Esophagus muscularis mucosa (tissue), 4 donors: Measurements from ENCODE around the gene UTP15. TPM values are rescaled to one million over a fixed set of nuclear protein-coding genes. Genes with fewer than 3 reads are reported as not detected.

Experiments used
- DNase-seq: peaks from one replicate; pipeline ENCODE4 v3.0.0-alpha.2; 2017; ENCODE audit errors: extremely low spot score
- H3K27ac ChIP-seq, 4 donors: fragments of 200-600 bp; sonication (generic); replicated peaks in 1 of 4; 1 replicate in 3 of 4; 2 replicates in 1 of 4; pipeline ENCODE4 v1.5.1; 2016 to 2019; ENCODE audit warnings: mild to moderate bottlenecking in 1 of 4
- H3K27me3 ChIP-seq, 4 donors: fragments of 200-600 bp; sonication (generic); one replicate each; pipeline versions ENCODE4 v1.5.1 to v1.6.0; 2016 to 2019
- H3K36me3 ChIP-seq, 4 donors: fragments of 200-600 bp; sonication (generic); one replicate each; pipeline ENCODE4 v1.5.1; 2016 to 2019
- H3K4me1 ChIP-seq, 4 donors: fragments of 200-600 bp; sonication (generic); one replicate each; pipeline ENCODE4 v1.5.1; 2016 to 2019
- H3K4me3 ChIP-seq, 4 donors: fragments of 200-600 bp; sonication (generic); 1 replicate in 2 of 4; 2 replicates in 2 of 4; pipeline ENCODE4 v1.5.1; 2016 to 2019; ENCODE audit warnings: mild to moderate bottlenecking in 4 of 4, moderate library complexity in 1 of 4
- H3K9me3 ChIP-seq, 4 donors: fragments of 200-600 bp; sonication (generic); 1 replicate in 3 of 4; 2 replicates in 1 of 4; pipeline ENCODE4 v1.5.1; 2016 to 2019
- CTCF ChIP-seq, 3 experiments: fragments of 200-600 bp in 2 of 3; fragments of 450-650 bp in 1 of 3; sonication (generic) in 2 of 3; IDR thresholded peaks; one replicate each; pipeline ENCODE4 v1.5.1; 2017 to 2019; ENCODE audit warnings: antibody characterized with exemption in 3 of 3, mild to moderate bottlenecking in 2 of 3, moderate library complexity in 1 of 3
- EP300 ChIP-seq: sonication (generic); formaldehyde crosslinking; IDR thresholded peaks from one replicate; pipeline ENCODE4 v1.6.1; 2017; ENCODE audit warnings: antibody characterized with exemption
- POLR2A ChIP-seq: fragments of 450-650 bp; IDR thresholded peaks from one replicate; pipeline ENCODE4 v1.6.1; 2017; ENCODE audit warnings: antibody characterized with exemption, moderate library complexity, mild to moderate bottlenecking, low read depth
- POLR2AphosphoS5 ChIP-seq, 2 donors: sonication (generic); formaldehyde crosslinking; IDR thresholded peaks; one replicate each; pipeline ENCODE4 v1.6.1; 2017; ENCODE audit warnings: antibody characterized with exemption in 2 of 2
- WGBS: methylation state at CpG from one replicate; pipeline ENCODE4 v1.1.5; 2018; 5-methylcytosine and 5-hydroxymethylcytosine counted together
- intact Hi-C: fragments of 100-400 bp; cut with DNase I; formaldehyde crosslinking; loops from one replicate; pipeline ENCODE4 v1.15.1; 2023
- total RNA-seq, 4 donors: library from RNA; depleted of rRNA; stranded (reverse); fragments of >200 nt; gene quantifications; one replicate each; pipeline versions ENCODE4 v1.1.0 to v1.2.1, GENCODE V29; 2016

UTP15 gene
- total RNA-seq, 4 donors from 2014 or later: 7.0 to 18.1 (median 11.9) TPM

GRCh38 chr5:73624888-73625287 is 59.3 kb downstream of the UTP15 start:
- intact Hi-C loops: loop anchor here (5.0 to 10.0 kb wide), 2 partner anchors 33 to 130 kb away; no protein-coding TSS in a partner anchor
- DNase-seq: no peak
- H3K4me1 ChIP-seq: peaks cover 7 to 27% (median 25%) of the 10 kb centered on the region in 4 donors
- H3K27me3 ChIP-seq: no peaks in the 10 kb centered on the region
- TF ChIP-seq POLR2AphosphoS5 (IDR thresholded peaks at IDR 0.05) (no peak), POLR2A (no peak)
- no peaks in the 10 kb centered on the region for H3K9me3 ChIP-seq
- H3K36me3 ChIP-seq: no peaks in the 10 kb centered on the region
- H3K4me3 ChIP-seq: peak overlapping the region in 2 of 4 donors; percentile 76 to 80
- 92% methylated on average over 6 of the region's 6 CpGs for WGBS
- peak overlapping the region; percentile 83 to 90 (median 86) for H3K27ac ChIP-seq

GRCh38 chr5:73625372-73625943 is 59.9 kb downstream of the UTP15 start:
- Histone ChIP-seq H3K4me1 (peaks cover 7 to 27% (median 25%) of the 10 kb centered on the region in 4 donors), H3K27ac (peak overlapping the region; percentile 83 to 90 (median 86)), H3K27me3 (no peaks in the 10 kb centered on the region), H3K36me3 (no peaks in the 10 kb centered on the region), H3K4me3 (peak overlapping the region; percentile 76 to 85 (median 80)), H3K9me3 (no peaks in the 10 kb centered on the region)
- whole genome bisulfite sequencing: 2% methylated on average over 14 of the region's 33 CpGs
- no peak for DNase-seq
- TF ChIP-seq POLR2AphosphoS5 (IDR thresholded peaks at IDR 0.05): no peak
- intact Hi-C loops: loop anchor here (5.0 to 10.0 kb wide), 2 partner anchors 33 to 129 kb away; no protein-coding TSS in a partner anchor

- intact Hi-C loops: loop anchor here (5.0 to 10.0 kb wide), 2 partner anchors 34 to 129 kb away; no protein-coding TSS in a partner anchor
- Histone ChIP-seq H3K36me3 (no peaks in the 10 kb centered on the region), H3K27me3 (no peaks in the 10 kb centered on the region), H3K9me3 (no peaks in the 10 kb centered on the region), H3K4me1 (peaks cover 7 to 27% (median 25%) of the 10 kb centered on the region in 4 donors), H3K27ac (peak within 1 kb of the TSS; percentile 83 to 90 (median 86)), H3K4me3 (peak within 1 kb of the TSS; percentile 76 to 85 (median 80))
- TF ChIP-seq POLR2AphosphoS5 (IDR thresholded peaks at IDR 0.05) (peak; percentile 21 to 72), CTCF (IDR thresholded peaks at IDR 0.05) (no peak), EP300 (no peak)
- DNase-seq: no peak
- WGBS: 2% methylated on average over 30 of the region's 92 CpGs
Measured at GRCh38 chr5:73625944-73626811, 60.6 kb downstream of the UTP15 start, which contains the start of gene ARHGEF28. ARHGEF28 (plus strand) TSS chr5:73626196; CDS start chr5:73684852, 58,656 bp downstream.

- DNase-seq: no peak
- H3K36me3 ChIP-seq: no peaks in the 10 kb centered on the region
- no peak for TF ChIP-seq POLR2A
- TF ChIP-seq CTCF (IDR thresholded peaks at IDR 0.05): no peak
- TF ChIP-seq EP300: no peak
- no peak for TF ChIP-seq POLR2AphosphoS5 (IDR thresholded peaks at IDR 0.05)
- no peaks in the 10 kb centered on the region for H3K27me3 ChIP-seq
- H3K27ac ChIP-seq: peak overlapping the region; percentile 83 to 90 (median 86)
- H3K4me3 ChIP-seq: peak overlapping the region; percentile 76 to 85 (median 80)
- peaks cover 7 to 27% (median 25%) of the 10 kb centered on the region in 4 donors for H3K4me1 ChIP-seq
- WGBS: 82% methylated on average over 14 of the region's 14 CpGs
- intact Hi-C loops: loop anchor here (5.0 to 10.0 kb wide), 2 partner anchors 35 to 128 kb away; no protein-coding TSS in a partner anchor
- H3K9me3 ChIP-seq: no peaks in the 10 kb centered on the region
Measured at GRCh38 chr5:73626814-73627313, 61.3 kb downstream of the UTP15 start.

- intact Hi-C loops: loop anchor here (5.0 to 10.0 kb wide), 2 partner anchors 37 to 125 kb away; no protein-coding TSS in a partner anchor
- no peaks in the 10 kb centered on the region for H3K9me3 ChIP-seq
- TF ChIP-seq POLR2A: no peak
Measured at GRCh38 chr5:73629456-73629855, 63.9 kb downstream of the UTP15 start.

GRCh38 chr5:73630765-73631164 is 65.2 kb downstream of the UTP15 start:
- TF ChIP-seq CTCF (IDR thresholded peaks at IDR 0.05): no peak
- TF ChIP-seq POLR2AphosphoS5 (IDR thresholded peaks at IDR 0.05): no peak
- TF ChIP-seq EP300: no peak
- TF ChIP-seq POLR2A: no peak
- no peaks in the 10 kb centered on the region for H3K9me3 ChIP-seq
- no peak for DNase-seq
- no peak overlapping the region for H3K4me3 ChIP-seq
- peaks cover 0 to 17% (median 16%) of the 10 kb centered on the region in 4 donors for H3K4me1 ChIP-seq
- no peaks in the 10 kb centered on the region for H3K36me3 ChIP-seq
- intact Hi-C loops: no loop called here
- H3K27me3 ChIP-seq: no peaks in the 10 kb centered on the region
- no peak overlapping the region for H3K27ac ChIP-seq

More at GRCh38 chr5:73629456-73629855, 63.9 kb downstream of the UTP15 start:
- peaks cover 7 to 27% (median 25%) of the 10 kb centered on the region in 4 donors for H3K4me1 ChIP-seq
- no peak overlapping the region for H3K27ac ChIP-seq
- H3K36me3 ChIP-seq: no peaks in the 10 kb centered on the region
- H3K27me3 ChIP-seq: no peaks in the 10 kb centered on the region
- no peak overlapping the region for H3K4me3 ChIP-seq
- no peak for DNase-seq
